A549 (cell line): Measurements from ENCODE around the gene VWCE. TPM values are rescaled to one million over a fixed set of nuclear protein-coding genes. Genes with fewer than 3 reads are reported as not detected.

ENCODE experiments used
- ATAC-seq, 2 experiments: fragments of 200-7000 bp in 1 of 2; fragments of >200 bp in 1 of 2; cut with Nextera tagmentation in 1 of 2; cut with Tn5 transposase in 1 of 2; 3 replicates each; pipeline versions ENCODE4 v1.8.0 to v1.9.1; 2018 to 2020; ENCODE audit warnings: mild to moderate bottlenecking in 1 of 2, moderate library complexity in 1 of 2
- CTCF ChIA-PET: fragments of 300-600 bp; sonication (Branson Sonifier 250); formaldehyde crosslinking; extraction: SDS; loops from one replicate; lab custom pipeline; 2021; ENCODE audit warnings: antibody characterized with exemption, inconsistent platforms; lab: Yijun Ruan, JAX
- POLR2A ChIA-PET: fragments of 350-600 bp; formaldehyde crosslinking; extraction: SDS; loops from one replicate; lab custom pipeline; 2021; ENCODE audit warnings: antibody characterized with exemption, inconsistent platforms; lab: Yijun Ruan, JAX
- DNase-seq, 2 experiments: peaks; one replicate each; pipeline versions ENCODE4 v3.0.0 to v3.0.0-alpha.2; 2011 to 2016; ENCODE audit warnings: low read depth in 1 of 2, low spot score in 1 of 2
- FAIRE-seq: peaks from 2 replicates; lab custom pipeline; 2011; peaks lifted over from hg19 to GRCh38; lab: Jason Lieb, UNC
- H3K27ac ChIP-seq, 2 experiments: fragments of >200 bp; sonication (Bioruptor Twin); formaldehyde crosslinking; 3 replicates each; pipeline ENCODE4 v1.5.1; 2016 to 2017
- H3K4me1 ChIP-seq: fragments of >200 bp; sonication (Bioruptor Twin); formaldehyde crosslinking; 3 replicates; pipeline ENCODE4 v1.6.1; 2016
- H3K4me2 ChIP-seq: fragments of >200 bp; sonication (Bioruptor Twin); formaldehyde crosslinking; 3 replicates; pipeline ENCODE4 v1.6.1; 2016
- H3K4me3 ChIP-seq: fragments of >200 bp; sonication (Bioruptor Twin); formaldehyde crosslinking; 3 replicates; pipeline ENCODE4 v1.5.1; 2016
- H3K9me3 ChIP-seq: fragments of >200 bp; sonication (Bioruptor Twin); formaldehyde crosslinking; 3 replicates; pipeline ENCODE4 v1.6.1; 2016
- CBX8 ChIP-seq: fragments of 200-600 bp; sonication (generic); IDR thresholded peaks from 2 replicates; pipeline ENCODE4 v1.6.1; 2016
- CEBPB ChIP-seq, 2 experiments: fragments of >200 bp in 1 of 2; sonication (Bioruptor Twin) in 1 of 2; formaldehyde crosslinking in 1 of 2; IDR thresholded peaks; 2 replicates each; pipeline ENCODE4 v1.6.1; 2012 to 2016
- CHD2 ChIP-seq: fragments of 150-350 bp; IDR thresholded peaks from 2 replicates; pipeline ENCODE4 v1.6.1; 2014; ENCODE audit warnings: low read length; ENCODE audit not compliant: partially characterized antibody
- EHF ChIP-seq: fragments of 250-450 bp; sonication (Bioruptor Pico); IDR thresholded peaks from 2 replicates; pipeline ENCODE4 v1.5.0; 2020; ENCODE audit warnings: mild to moderate bottlenecking
- EP300 ChIP-seq, 2 experiments: fragments of >200 bp; sonication (Bioruptor Twin); formaldehyde crosslinking; IDR thresholded peaks; 2 replicates in 1 of 2; 3 replicates in 1 of 2; pipeline ENCODE4 v1.6.1; 2016 to 2017
- HDAC2 ChIP-seq: fragments of 200-600 bp; sonication (generic); IDR thresholded peaks from 2 replicates; pipeline ENCODE4 v1.6.1; 2016
- HEYL ChIP-seq: fragments of 250-450 bp; sonication (Bioruptor Pico); IDR thresholded peaks from 2 replicates; pipeline ENCODE4 v1.8.0; 2021; ENCODE audit warnings: mild to moderate bottlenecking, moderate library complexity
- HOXB13 ChIP-seq: fragments of 250-450 bp; sonication (Bioruptor Pico); IDR thresholded peaks from 2 replicates; pipeline ENCODE4 v1.5.0; 2020; ENCODE audit warnings: low read depth, mild to moderate bottlenecking, moderate library complexity
- HOXB5 ChIP-seq: fragments of 250-450 bp; sonication (Bioruptor Pico); IDR thresholded peaks from 2 replicates; pipeline ENCODE4 v1.5.0; 2020; ENCODE audit warnings: mild to moderate bottlenecking, moderate library complexity
- JUNB ChIP-seq: fragments of >200 bp; sonication (Bioruptor Twin); formaldehyde crosslinking; IDR thresholded peaks from 2 replicates; pipeline ENCODE4 v1.6.1; 2016
- KDM1A ChIP-seq: fragments of 200-600 bp; sonication (generic); IDR thresholded peaks from 2 replicates; pipeline ENCODE4 v1.6.1; 2016; ENCODE audit warnings: low read depth, mild to moderate bottlenecking
- MYC ChIP-seq: IDR thresholded peaks from 2 replicates; pipeline ENCODE4 v1.6.1; 2012; ENCODE audit warnings: mild to moderate bottlenecking, inconsistent platforms, low read length, improper control_type of control experiment, borderline replicate concordance
- PHF8 ChIP-seq: fragments of 200-600 bp; sonication (generic); IDR thresholded peaks from 2 replicates; pipeline ENCODE4 v1.6.1; 2016; ENCODE audit warnings: low read depth, mild to moderate bottlenecking, antibody characterized with exemption, moderate library complexity, borderline replicate concordance
- RAD21 ChIP-seq, 2 experiments: fragments of >200 bp in 1 of 2; sonication (Bioruptor Twin) in 1 of 2; formaldehyde crosslinking in 1 of 2; IDR thresholded peaks in 1 of 2; conservative IDR thresholded peaks in 1 of 2; 2 replicates in 1 of 2; 3 replicates in 1 of 2; pipeline ENCODE4 v1.6.1; 2012 to 2018; ENCODE audit warnings: inconsistent platforms in 1 of 2
- RFX5 ChIP-seq: fragments of 450-650 bp; IDR thresholded peaks from 2 replicates; pipeline ENCODE4 v1.7.1; 2014; ENCODE audit warnings: antibody characterized with exemption, mild to moderate bottlenecking, moderate library complexity
- ZNF302 ChIP-seq: fragments of 250-450 bp; sonication (Bioruptor Pico); IDR thresholded peaks from 2 replicates; pipeline ENCODE4 v1.9.0; 2021; ENCODE audit warnings: inconsistent platforms, mild to moderate bottlenecking, moderate library complexity
- WGBS: methylation state at CpG from one replicate; pipeline ENCODE4 v1.1.6; 2017; ENCODE audit errors: missing lambda C conversion rate; 5-methylcytosine and 5-hydroxymethylcytosine counted together
- polyA plus RNA-seq, 4 experiments: library from polyadenylated mRNA; depleted of rRNA in 3 of 4; stranded (reverse); fragments of >200 nt; fragmentation: RNase III in 1 of 4; extraction: RNeasy Plus Mini Kit Qiagen cat#74134 plus additional on column Dnase treatment in 1 of 4; gene quantifications; 2 replicates in 3 of 4; 3 replicates in 1 of 4; pipeline ENCODE4 v1.2.3, GENCODE V29; 2011 to 2017
- TF ChIP-seq, protein P1 (sequence below): fragments of 200-600 bp; sonication (generic); IDR thresholded peaks from 2 replicates; pipeline ENCODE4 v1.6.1; 2016; ENCODE audit warnings: antibody characterized with exemption, mild to moderate bottlenecking, moderate library complexity
- TF ChIP-seq, protein P2 (sequence below): fragments of >200 bp; sonication (Bioruptor Twin); formaldehyde crosslinking; IDR thresholded peaks from 3 replicates; pipeline ENCODE4 v1.6.1; 2016
- TF ChIP-seq, protein P3 (sequence below): IDR thresholded peaks from 2 replicates; pipeline ENCODE4 v1.6.1; 2012
- TF ChIP-seq, protein P4 (sequence below): fragments of 150-350 bp; IDR thresholded peaks from 2 replicates; pipeline ENCODE4 v1.6.1; 2014; ENCODE audit warnings: low read depth, mild to moderate bottlenecking, low read length
- TF ChIP-seq, protein P5 (sequence below): fragments of >200 bp; sonication (Bioruptor Twin); formaldehyde crosslinking; IDR thresholded peaks from 2 replicates; pipeline ENCODE4 v1.6.1; 2016

The VWCE gene
- polyA plus RNA-seq, 2 of the 4 experiments (the other 2 are of a cell fraction) = 0.45 to 0.65 TPM

DNA sequence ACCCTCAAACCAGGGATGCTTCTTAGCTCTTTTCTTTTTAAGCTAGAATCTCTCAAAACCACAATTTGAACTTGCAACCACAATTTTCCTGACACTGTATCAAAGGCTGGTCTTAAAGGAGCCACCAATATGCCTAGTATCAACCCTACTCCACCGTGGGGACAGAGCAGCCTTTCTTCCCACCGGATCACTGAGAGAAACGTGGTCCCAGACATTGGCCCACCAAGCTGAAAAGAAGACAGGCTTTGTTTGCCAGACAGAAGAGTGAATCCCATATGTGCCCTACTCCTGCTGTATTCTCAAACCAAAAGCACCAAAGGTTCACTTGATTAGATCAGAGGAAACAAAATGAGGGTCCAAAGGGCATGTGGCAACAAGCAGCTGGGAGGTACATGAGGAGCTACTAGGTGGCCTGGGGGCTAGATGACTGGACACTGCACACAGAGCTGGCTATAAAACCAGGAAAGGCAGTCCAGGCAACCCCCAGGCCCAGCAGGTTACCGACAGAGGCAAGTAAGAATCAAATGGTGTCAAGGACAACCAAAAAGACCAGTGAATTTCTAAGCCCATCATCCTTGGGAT lies 3.6 kb upstream of the VWCE start (continued):
- TF ChIP-seq, protein P1, sequence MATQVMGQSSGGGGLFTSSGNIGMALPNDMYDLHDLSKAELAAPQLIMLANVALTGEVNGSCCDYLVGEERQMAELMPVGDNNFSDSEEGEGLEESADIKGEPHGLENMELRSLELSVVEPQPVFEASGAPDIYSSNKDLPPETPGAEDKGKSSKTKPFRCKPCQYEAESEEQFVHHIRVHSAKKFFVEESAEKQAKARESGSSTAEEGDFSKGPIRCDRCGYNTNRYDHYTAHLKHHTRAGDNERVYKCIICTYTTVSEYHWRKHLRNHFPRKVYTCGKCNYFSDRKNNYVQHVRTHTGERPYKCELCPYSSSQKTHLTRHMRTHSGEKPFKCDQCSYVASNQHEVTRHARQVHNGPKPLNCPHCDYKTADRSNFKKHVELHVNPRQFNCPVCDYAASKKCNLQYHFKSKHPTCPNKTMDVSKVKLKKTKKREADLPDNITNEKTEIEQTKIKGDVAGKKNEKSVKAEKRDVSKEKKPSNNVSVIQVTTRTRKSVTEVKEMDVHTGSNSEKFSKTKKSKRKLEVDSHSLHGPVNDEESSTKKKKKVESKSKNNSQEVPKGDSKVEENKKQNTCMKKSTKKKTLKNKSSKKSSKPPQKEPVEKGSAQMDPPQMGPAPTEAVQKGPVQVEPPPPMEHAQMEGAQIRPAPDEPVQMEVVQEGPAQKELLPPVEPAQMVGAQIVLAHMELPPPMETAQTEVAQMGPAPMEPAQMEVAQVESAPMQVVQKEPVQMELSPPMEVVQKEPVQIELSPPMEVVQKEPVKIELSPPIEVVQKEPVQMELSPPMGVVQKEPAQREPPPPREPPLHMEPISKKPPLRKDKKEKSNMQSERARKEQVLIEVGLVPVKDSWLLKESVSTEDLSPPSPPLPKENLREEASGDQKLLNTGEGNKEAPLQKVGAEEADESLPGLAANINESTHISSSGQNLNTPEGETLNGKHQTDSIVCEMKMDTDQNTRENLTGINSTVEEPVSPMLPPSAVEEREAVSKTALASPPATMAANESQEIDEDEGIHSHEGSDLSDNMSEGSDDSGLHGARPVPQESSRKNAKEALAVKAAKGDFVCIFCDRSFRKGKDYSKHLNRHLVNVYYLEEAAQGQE = no peak
- TF ChIP-seq KDM1A = no peak
- no peak for TF ChIP-seq EP300 (IDR thresholded peaks at IDR 0.05)
- TF ChIP-seq, protein P2, sequence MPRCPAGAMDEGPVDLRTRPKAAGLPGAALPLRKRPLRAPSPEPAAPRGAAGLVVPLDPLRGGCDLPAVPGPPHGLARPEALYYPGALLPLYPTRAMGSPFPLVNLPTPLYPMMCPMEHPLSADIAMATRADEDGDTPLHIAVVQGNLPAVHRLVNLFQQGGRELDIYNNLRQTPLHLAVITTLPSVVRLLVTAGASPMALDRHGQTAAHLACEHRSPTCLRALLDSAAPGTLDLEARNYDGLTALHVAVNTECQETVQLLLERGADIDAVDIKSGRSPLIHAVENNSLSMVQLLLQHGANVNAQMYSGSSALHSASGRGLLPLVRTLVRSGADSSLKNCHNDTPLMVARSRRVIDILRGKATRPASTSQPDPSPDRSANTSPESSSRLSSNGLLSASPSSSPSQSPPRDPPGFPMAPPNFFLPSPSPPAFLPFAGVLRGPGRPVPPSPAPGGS = no peak
- no peak for TF ChIP-seq HOXB13 (CRISPR knock-in tag)
- no peak for TF ChIP-seq CEBPB (IDR thresholded peaks at IDR 0.05)
- TF ChIP-seq, protein P3, sequence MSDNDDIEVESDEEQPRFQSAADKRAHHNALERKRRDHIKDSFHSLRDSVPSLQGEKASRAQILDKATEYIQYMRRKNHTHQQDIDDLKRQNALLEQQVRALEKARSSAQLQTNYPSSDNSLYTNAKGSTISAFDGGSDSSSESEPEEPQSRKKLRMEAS = no peak
- TF ChIP-seq MYC = no peak

DNA sequence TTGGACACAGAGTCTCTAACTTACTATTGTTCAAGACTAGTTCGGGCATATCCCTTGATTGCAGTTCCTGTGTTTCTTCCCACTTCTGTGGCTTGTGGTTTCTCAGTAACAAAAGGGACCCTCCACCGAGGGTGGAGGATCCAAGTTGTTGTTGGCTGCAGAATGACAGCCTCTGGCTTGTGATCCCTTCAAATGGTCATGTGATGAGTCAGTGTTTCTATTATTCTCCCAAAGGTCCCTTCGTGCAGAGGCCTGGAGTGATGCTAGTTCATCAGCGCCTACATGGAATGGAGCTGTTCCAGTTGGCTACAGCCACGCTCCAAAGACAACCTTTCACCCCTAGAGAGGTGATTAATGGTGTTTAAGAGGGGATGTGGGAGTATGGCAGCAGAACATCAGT lies 2.6 kb upstream of the VWCE start:
- POLR2A ChIA-PET = no interaction called here
- no peak overlapping the region for H3K4me3 ChIP-seq
- peaks cover 14% of the 10 kb centered on the region; the same call in 1 of the 3 replicates for H3K4me1 ChIP-seq
- WGBS = 71% methylated on average over 5 of the region's 5 CpGs
- DNase-seq (no peak), ATAC-seq (no peak), FAIRE-seq (no peak)
- TF ChIP-seq KDM1A = no peak
- TF ChIP-seq, protein P3 = no peak
- TF ChIP-seq JUNB = no peak
- TF ChIP-seq RAD21 (conservative IDR thresholded peaks at IDR 0.05 in 1 of 2, IDR thresholded peaks at IDR 0.05 in 1 of 2) = no peak
- TF ChIP-seq, protein P4, sequence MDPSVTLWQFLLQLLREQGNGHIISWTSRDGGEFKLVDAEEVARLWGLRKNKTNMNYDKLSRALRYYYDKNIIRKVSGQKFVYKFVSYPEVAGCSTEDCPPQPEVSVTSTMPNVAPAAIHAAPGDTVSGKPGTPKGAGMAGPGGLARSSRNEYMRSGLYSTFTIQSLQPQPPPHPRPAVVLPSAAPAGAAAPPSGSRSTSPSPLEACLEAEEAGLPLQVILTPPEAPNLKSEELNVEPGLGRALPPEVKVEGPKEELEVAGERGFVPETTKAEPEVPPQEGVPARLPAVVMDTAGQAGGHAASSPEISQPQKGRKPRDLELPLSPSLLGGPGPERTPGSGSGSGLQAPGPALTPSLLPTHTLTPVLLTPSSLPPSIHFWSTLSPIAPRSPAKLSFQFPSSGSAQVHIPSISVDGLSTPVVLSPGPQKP = no peak
- TF ChIP-seq CBX8 = no peak
- no peak for TF ChIP-seq HEYL (CRISPR knock-in tag)
- TF ChIP-seq ZNF302 (CRISPR knock-in tag) = no peak
- TF ChIP-seq, protein P5, sequence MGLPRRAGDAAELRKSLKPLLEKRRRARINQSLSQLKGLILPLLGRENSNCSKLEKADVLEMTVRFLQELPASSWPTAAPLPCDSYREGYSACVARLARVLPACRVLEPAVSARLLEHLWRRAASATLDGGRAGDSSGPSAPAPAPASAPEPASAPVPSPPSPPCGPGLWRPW = no peak
- TF ChIP-seq HDAC2 = no peak
- no peak for TF ChIP-seq PHF8
- TF ChIP-seq EHF (CRISPR knock-in tag) = no peak
- no peak for TF ChIP-seq HOXB13 (CRISPR knock-in tag)
- TF ChIP-seq CHD2 = no peak
- TF ChIP-seq HOXB5 (CRISPR knock-in tag) = no peak
- no peak for TF ChIP-seq RFX5
- no peaks in the 10 kb centered on the region for H3K9me3 ChIP-seq
- H3K27ac ChIP-seq = 0 out of 6 replicates have a peak overlapping the region, but pooled peaks of 1 of the 2 experiments have one; percentile 8
- CTCF ChIA-PET = interaction anchor here (1.1 to 1.7 kb wide), 5 partner anchors 26 to 95 kb away, joined by 3 to 5 read pairs (median 3); partner anchors contain the start of gene TMEM216
- no peak overlapping the region for H3K4me2 ChIP-seq
